WTC11 (cell line): ENCODE results near the gene KRTCAP2. TPM values are rescaled to one million over a fixed set of nuclear protein-coding genes. Genes with fewer than 3 reads are reported as not detected.

Experiments used
- ATAC-seq: fragments of 200-7000 bp; cut with Tn5 transposase; 2 replicates; pipeline ENCODE4 v1.10.0; 2021; ENCODE audit warnings: mild to moderate bottlenecking, moderate library complexity
- CTCF ChIA-PET: fragments of 300-600 bp; sonication (Branson Sonifier 250); formaldehyde crosslinking; loops from one replicate; lab custom pipeline; 2021; ENCODE audit warnings: antibody characterized with exemption; lab: Charles Lee
- POLR2A ChIA-PET: fragments of 350-600 bp; sonication (Branson Sonifier 250); formaldehyde crosslinking; loops from one replicate; lab custom pipeline; 2021; ENCODE audit warnings: antibody characterized with exemption; lab: Charles Lee
- DNase-seq: peaks from one replicate; pipeline ENCODE4 v3.0.0; 2021; ENCODE audit warnings: low spot score
- H3K27ac Mint-ChIP-seq: 2 replicates; pipeline ENCODE4 v1.8.0; 2021; ENCODE audit warnings: mixed read lengths
- H3K27me3 Mint-ChIP-seq: 2 replicates; pipeline ENCODE4 v1.8.0; 2021; ENCODE audit warnings: low read depth, mild to moderate bottlenecking, moderate library complexity, mixed read lengths
- H3K36me3 Mint-ChIP-seq: 2 replicates; pipeline ENCODE4 v1.8.0; 2021; ENCODE audit warnings: mixed read lengths
- H3K4me1 Mint-ChIP-seq: 2 replicates; pipeline ENCODE4 v1.8.0; 2022; ENCODE audit warnings: mixed read lengths
- H3K4me3 Mint-ChIP-seq: 2 replicates; pipeline ENCODE4 v1.8.0; 2021; ENCODE audit warnings: mild to moderate bottlenecking, moderate library complexity, mixed read lengths
- H3K9me3 Mint-ChIP-seq: 2 replicates; pipeline ENCODE4 v1.8.0; 2021; ENCODE audit warnings: mixed read lengths
- ATF1 ChIP-seq: sonication (generic); formaldehyde crosslinking; IDR thresholded peaks from 2 replicates; pipeline ENCODE4 v1.8.1; 2023; ENCODE audit warnings: mild to moderate bottlenecking, moderate library complexity, missing genetic modification reagents
- CBFB ChIP-seq: sonication (generic); formaldehyde crosslinking; IDR thresholded peaks from 2 replicates; pipeline ENCODE4 v1.8.1; 2022; ENCODE audit warnings: mild to moderate bottlenecking, low read depth, missing genetic modification reagents
- CREB1 ChIP-seq: sonication (generic); formaldehyde crosslinking; IDR thresholded peaks from 2 replicates; pipeline ENCODE4 v1.8.0; 2023; ENCODE audit warnings: mild to moderate bottlenecking, missing genetic modification reagents
- ELF4 ChIP-seq: sonication (generic); formaldehyde crosslinking; IDR thresholded peaks from 2 replicates; pipeline ENCODE4 v1.8.1; 2022; ENCODE audit warnings: low read depth, mild to moderate bottlenecking, moderate library complexity, missing genetic modification reagents
- ETV6 ChIP-seq: sonication (generic); formaldehyde crosslinking; IDR thresholded peaks from 2 replicates; pipeline ENCODE4 v1.8.1; 2022; ENCODE audit warnings: mild to moderate bottlenecking, missing genetic modification reagents
- FOXK1 ChIP-seq: sonication (generic); formaldehyde crosslinking; IDR thresholded peaks from 2 replicates; pipeline ENCODE4 v1.8.0; 2022; ENCODE audit warnings: mild to moderate bottlenecking, moderate library complexity, missing genetic modification reagents
- GTF2I ChIP-seq: fragments of 250-450 bp; sonication (Bioruptor Pico); conservative IDR thresholded peaks from 2 replicates; pipeline ENCODE4 v1.4.0; 2021; ENCODE audit warnings: mild to moderate bottlenecking
- HMGA2 ChIP-seq: fragments of 250-450 bp; sonication (Bioruptor Pico); IDR thresholded peaks from 2 replicates; pipeline ENCODE4 v1.4.0; 2021; ENCODE audit warnings: mild to moderate bottlenecking, moderate library complexity
- KAT7 ChIP-seq: sonication (generic); formaldehyde crosslinking; IDR thresholded peaks from 2 replicates; pipeline ENCODE4 v1.8.1; 2023; ENCODE audit warnings: missing genetic modification reagents, mild to moderate bottlenecking, borderline replicate concordance
- MXD4 ChIP-seq: fragments of 250-450 bp; sonication (Bioruptor Pico); IDR thresholded peaks from 2 replicates; pipeline ENCODE4 v1.8.0; 2021; ENCODE audit warnings: mild to moderate bottlenecking, moderate library complexity, borderline replicate concordance
- RORB ChIP-seq: fragments of 250-450 bp; sonication (Bioruptor Pico); IDR thresholded peaks from 2 replicates; pipeline ENCODE4 v1.9.0; 2021; ENCODE audit warnings: mild to moderate bottlenecking
- SMAD3 ChIP-seq: sonication (generic); formaldehyde crosslinking; IDR thresholded peaks from 2 replicates; pipeline ENCODE4 v1.8.0; 2022; ENCODE audit warnings: missing genetic modification reagents, mild to moderate bottlenecking, borderline replicate concordance
- SOX15 ChIP-seq: fragments of 250-450 bp; sonication (Bioruptor Pico); IDR thresholded peaks from 2 replicates; pipeline ENCODE4 v1.9.0; 2021; ENCODE audit warnings: mild to moderate bottlenecking
- TEAD4 ChIP-seq: sonication (generic); formaldehyde crosslinking; IDR thresholded peaks from 2 replicates; pipeline ENCODE4 v1.8.0; 2022; ENCODE audit warnings: mild to moderate bottlenecking, missing genetic modification reagents
- total RNA-seq: library from RNA; stranded (reverse); gene quantifications from 3 replicates; pipeline ENCODE4 v1.2.3, GENCODE V29; 2021
- TF ChIP-seq, protein P1 (sequence below): sonication (generic); formaldehyde crosslinking; IDR thresholded peaks from 2 replicates; pipeline ENCODE4 v1.8.1; 2023; ENCODE audit warnings: mild to moderate bottlenecking, missing genetic modification reagents, borderline replicate concordance
- TF ChIP-seq, protein P2 (sequence below): sonication (generic); formaldehyde crosslinking; IDR thresholded peaks from 2 replicates; pipeline ENCODE4 v1.8.0; 2022; ENCODE audit warnings: mild to moderate bottlenecking, missing genetic modification reagents
- TF ChIP-seq, protein P3 (sequence below): sonication (generic); formaldehyde crosslinking; IDR thresholded peaks from 2 replicates; pipeline ENCODE4 v1.8.1; 2022; ENCODE audit warnings: mild to moderate bottlenecking, missing genetic modification reagents, moderate library complexity, borderline replicate concordance
- TF ChIP-seq, protein P4 (sequence below): fragments of 250-450 bp; sonication (Bioruptor Pico); IDR thresholded peaks from 2 replicates; pipeline ENCODE4 v1.9.0; 2021; ENCODE audit warnings: mild to moderate bottlenecking
- TF ChIP-seq, protein P5 (sequence below): sonication (generic); formaldehyde crosslinking; IDR thresholded peaks from 2 replicates; pipeline ENCODE4 v1.8.0; 2023; ENCODE audit warnings: missing genetic modification reagents
- TF ChIP-seq, protein P6 (sequence below): sonication (generic); formaldehyde crosslinking; IDR thresholded peaks from 2 replicates; pipeline ENCODE4 v1.8.1; 2022; ENCODE audit warnings: missing genetic modification reagents, borderline replicate concordance
- TF ChIP-seq, protein P7 (sequence below): sonication (generic); formaldehyde crosslinking; IDR thresholded peaks from 2 replicates; pipeline ENCODE4 v1.8.1; 2023; ENCODE audit warnings: mild to moderate bottlenecking, missing genetic modification reagents, moderate library complexity

Gene KRTCAP2
- total RNA-seq, 1 experiment from 2014 or later, result 104 TPM

DNA sequence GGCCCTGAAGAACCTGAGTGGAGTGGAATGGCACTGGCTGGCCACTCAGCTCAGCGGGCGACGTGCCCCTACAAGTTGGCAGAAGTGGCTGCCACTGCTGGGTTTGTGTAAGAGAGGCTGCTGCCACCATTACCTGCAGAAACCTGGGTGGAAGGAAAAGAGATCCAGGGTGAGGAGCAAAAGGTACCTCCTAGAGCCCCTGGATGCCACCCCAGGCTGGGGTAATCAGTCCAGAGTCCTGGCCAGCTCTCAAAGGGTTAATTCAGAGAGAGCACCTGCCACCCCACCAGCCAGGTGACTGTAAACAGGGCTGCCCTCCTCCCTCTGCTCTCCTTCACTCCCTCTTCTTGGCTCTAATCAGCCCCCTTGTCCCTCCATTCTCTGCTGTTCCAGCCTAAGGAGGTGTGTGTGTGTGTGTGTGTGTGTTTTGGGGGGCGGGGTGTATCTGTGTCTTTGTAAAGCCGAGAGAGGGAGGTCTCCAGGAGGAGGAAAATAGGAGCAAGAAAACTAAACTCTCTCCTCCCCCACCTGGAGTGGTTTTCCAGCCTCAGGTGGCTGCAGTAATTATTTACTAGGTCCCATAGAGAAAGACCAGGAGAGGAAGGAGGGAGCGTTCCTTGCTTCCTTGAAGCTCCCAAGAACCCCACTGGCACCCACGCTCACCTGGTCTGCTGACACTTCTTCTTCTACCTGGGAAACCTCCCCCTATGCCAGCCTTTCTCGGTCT, 13.1 kb upstream of the KRTCAP2 start (continued):
- TF ChIP-seq, protein P1, sequence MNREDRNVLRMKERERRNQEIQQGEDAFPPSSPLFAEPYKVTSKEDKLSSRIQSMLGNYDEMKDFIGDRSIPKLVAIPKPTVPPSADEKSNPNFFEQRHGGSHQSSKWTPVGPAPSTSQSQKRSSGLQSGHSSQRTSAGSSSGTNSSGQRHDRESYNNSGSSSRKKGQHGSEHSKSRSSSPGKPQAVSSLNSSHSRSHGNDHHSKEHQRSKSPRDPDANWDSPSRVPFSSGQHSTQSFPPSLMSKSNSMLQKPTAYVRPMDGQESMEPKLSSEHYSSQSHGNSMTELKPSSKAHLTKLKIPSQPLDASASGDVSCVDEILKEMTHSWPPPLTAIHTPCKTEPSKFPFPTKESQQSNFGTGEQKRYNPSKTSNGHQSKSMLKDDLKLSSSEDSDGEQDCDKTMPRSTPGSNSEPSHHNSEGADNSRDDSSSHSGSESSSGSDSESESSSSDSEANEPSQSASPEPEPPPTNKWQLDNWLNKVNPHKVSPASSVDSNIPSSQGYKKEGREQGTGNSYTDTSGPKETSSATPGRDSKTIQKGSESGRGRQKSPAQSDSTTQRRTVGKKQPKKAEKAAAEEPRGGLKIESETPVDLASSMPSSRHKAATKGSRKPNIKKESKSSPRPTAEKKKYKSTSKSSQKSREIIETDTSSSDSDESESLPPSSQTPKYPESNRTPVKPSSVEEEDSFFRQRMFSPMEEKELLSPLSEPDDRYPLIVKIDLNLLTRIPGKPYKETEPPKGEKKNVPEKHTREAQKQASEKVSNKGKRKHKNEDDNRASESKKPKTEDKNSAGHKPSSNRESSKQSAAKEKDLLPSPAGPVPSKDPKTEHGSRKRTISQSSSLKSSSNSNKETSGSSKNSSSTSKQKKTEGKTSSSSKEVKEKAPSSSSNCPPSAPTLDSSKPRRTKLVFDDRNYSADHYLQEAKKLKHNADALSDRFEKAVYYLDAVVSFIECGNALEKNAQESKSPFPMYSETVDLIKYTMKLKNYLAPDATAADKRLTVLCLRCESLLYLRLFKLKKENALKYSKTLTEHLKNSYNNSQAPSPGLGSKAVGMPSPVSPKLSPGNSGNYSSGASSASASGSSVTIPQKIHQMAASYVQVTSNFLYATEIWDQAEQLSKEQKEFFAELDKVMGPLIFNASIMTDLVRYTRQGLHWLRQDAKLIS, result no peak
- TF ChIP-seq SMAD3, result no peak
- TF ChIP-seq, protein P2, sequence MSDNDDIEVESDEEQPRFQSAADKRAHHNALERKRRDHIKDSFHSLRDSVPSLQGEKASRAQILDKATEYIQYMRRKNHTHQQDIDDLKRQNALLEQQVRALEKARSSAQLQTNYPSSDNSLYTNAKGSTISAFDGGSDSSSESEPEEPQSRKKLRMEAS (CRISPR knock-in tag), result no peak
- TF ChIP-seq RORB (CRISPR knock-in tag), result no peak

DNA sequence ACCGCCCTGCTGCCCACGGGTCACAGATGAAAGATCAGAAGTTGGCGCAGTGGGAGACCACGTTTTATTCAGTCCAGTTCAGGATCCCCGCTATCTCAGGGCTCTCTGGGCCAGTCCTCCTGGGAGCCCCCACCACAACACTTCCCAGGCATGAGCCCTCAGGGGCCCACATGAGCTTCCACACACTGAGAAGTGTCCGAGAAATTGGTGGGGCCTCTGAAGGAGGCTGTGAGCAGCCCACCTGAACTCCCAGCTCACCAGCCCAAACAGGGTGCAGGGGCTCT, 12.6 kb upstream of the KRTCAP2 start:
- no peak for ATAC-seq
- POLR2A ChIA-PET, result interaction anchor here (0.9 to 2.1 kb wide), 2 partner anchors 9 to 10 kb away, joined by 3 to 9 read pairs; no protein-coding TSS in a partner anchor
- no peak for DNase-seq
- no peaks in the 10 kb centered on the region for H3K9me3 Mint-ChIP-seq
- H3K4me3 Mint-ChIP-seq, result no peak overlapping the region
- TF ChIP-seq, protein P3, sequence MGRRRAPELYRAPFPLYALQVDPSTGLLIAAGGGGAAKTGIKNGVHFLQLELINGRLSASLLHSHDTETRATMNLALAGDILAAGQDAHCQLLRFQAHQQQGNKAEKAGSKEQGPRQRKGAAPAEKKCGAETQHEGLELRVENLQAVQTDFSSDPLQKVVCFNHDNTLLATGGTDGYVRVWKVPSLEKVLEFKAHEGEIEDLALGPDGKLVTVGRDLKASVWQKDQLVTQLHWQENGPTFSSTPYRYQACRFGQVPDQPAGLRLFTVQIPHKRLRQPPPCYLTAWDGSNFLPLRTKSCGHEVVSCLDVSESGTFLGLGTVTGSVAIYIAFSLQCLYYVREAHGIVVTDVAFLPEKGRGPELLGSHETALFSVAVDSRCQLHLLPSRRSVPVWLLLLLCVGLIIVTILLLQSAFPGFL (CRISPR knock-in tag), result no peak
- no peak for TF ChIP-seq ATF1 (CRISPR knock-in tag)
- TF ChIP-seq HMGA2 (CRISPR knock-in tag), result no peak
- no peak for TF ChIP-seq GTF2I
- TF ChIP-seq KAT7 (CRISPR knock-in tag), result no peak
- TF ChIP-seq, protein P4, sequence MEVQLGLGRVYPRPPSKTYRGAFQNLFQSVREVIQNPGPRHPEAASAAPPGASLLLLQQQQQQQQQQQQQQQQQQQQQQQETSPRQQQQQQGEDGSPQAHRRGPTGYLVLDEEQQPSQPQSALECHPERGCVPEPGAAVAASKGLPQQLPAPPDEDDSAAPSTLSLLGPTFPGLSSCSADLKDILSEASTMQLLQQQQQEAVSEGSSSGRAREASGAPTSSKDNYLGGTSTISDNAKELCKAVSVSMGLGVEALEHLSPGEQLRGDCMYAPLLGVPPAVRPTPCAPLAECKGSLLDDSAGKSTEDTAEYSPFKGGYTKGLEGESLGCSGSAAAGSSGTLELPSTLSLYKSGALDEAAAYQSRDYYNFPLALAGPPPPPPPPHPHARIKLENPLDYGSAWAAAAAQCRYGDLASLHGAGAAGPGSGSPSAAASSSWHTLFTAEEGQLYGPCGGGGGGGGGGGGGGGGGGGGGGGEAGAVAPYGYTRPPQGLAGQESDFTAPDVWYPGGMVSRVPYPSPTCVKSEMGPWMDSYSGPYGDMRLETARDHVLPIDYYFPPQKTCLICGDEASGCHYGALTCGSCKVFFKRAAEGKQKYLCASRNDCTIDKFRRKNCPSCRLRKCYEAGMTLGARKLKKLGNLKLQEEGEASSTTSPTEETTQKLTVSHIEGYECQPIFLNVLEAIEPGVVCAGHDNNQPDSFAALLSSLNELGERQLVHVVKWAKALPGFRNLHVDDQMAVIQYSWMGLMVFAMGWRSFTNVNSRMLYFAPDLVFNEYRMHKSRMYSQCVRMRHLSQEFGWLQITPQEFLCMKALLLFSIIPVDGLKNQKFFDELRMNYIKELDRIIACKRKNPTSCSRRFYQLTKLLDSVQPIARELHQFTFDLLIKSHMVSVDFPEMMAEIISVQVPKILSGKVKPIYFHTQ (CRISPR knock-in tag), result no peak
- no peak for TF ChIP-seq ETV6 (CRISPR knock-in tag)
- no peak for TF ChIP-seq CREB1 (CRISPR knock-in tag)
- TF ChIP-seq TEAD4 (CRISPR knock-in tag), result no peak
- no peak for TF ChIP-seq MXD4 (CRISPR knock-in tag)
- TF ChIP-seq, protein P5, sequence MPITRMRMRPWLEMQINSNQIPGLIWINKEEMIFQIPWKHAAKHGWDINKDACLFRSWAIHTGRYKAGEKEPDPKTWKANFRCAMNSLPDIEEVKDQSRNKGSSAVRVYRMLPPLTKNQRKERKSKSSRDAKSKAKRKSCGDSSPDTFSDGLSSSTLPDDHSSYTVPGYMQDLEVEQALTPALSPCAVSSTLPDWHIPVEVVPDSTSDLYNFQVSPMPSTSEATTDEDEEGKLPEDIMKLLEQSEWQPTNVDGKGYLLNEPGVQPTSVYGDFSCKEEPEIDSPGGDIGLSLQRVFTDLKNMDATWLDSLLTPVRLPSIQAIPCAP (CRISPR knock-in tag), result no peak
- TF ChIP-seq CBFB, result no peak
- no peak for TF ChIP-seq FOXK1 (CRISPR knock-in tag)
- TF ChIP-seq, protein P6, sequence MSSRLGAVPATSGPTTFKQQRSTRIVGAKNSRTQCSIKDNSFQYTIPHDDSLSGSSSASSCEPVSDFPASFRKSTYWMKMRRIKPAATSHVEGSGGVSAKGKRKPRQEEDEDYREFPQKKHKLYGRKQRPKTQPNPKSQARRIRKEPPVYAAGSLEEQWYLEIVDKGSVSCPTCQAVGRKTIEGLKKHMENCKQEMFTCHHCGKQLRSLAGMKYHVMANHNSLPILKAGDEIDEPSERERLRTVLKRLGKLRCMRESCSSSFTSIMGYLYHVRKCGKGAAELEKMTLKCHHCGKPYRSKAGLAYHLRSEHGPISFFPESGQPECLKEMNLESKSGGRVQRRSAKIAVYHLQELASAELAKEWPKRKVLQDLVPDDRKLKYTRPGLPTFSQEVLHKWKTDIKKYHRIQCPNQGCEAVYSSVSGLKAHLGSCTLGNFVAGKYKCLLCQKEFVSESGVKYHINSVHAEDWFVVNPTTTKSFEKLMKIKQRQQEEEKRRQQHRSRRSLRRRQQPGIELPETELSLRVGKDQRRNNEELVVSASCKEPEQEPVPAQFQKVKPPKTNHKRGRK, result no peak
- TF ChIP-seq, protein P7, sequence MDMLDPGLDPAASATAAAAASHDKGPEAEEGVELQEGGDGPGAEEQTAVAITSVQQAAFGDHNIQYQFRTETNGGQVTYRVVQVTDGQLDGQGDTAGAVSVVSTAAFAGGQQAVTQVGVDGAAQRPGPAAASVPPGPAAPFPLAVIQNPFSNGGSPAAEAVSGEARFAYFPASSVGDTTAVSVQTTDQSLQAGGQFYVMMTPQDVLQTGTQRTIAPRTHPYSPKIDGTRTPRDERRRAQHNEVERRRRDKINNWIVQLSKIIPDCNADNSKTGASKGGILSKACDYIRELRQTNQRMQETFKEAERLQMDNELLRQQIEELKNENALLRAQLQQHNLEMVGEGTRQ (CRISPR knock-in tag), result no peak
- no peak for TF ChIP-seq ELF4 (CRISPR knock-in tag)
- no peak for TF ChIP-seq SOX15 (CRISPR knock-in tag)
- CTCF ChIA-PET, result interaction anchor here (1.1 to 4.5 kb wide), 10 partner anchors 8 to 187 kb away, joined by 3 to 39 read pairs (median 9); partner anchors contain the start of gene KRTCAP2
- H3K27ac Mint-ChIP-seq, result peak overlapping the region; percentile 87
- no peaks in the 10 kb centered on the region for H3K27me3 Mint-ChIP-seq
- H3K36me3 Mint-ChIP-seq, result peaks cover 9% of the 10 kb centered on the region
- peaks cover 29% of the 10 kb centered on the region for H3K4me1 Mint-ChIP-seq
